LHCN-M2 (cell line): ENCODE results near the gene FTHL17. TPM values are rescaled to one million over a fixed set of nuclear protein-coding genes. Genes with fewer than 3 reads are reported as not detected.

Experiments used
- DNase-seq: peaks from one replicate; pipeline ENCODE4 v3.0.0-alpha.2; 2012; ENCODE audit warnings: low read depth
- polyA plus RNA-seq: library from polyadenylated mRNA; unstranded; fragments of >200 nt; gene quantifications from one replicate; pipeline ENCODE4 v1.2.1, GENCODE V29; 2012; ENCODE audit warnings: missing spikeins
- total RNA-seq: library from RNA; depleted of rRNA; stranded (reverse); fragments of >200 nt; gene quantifications from 2 replicates; pipeline ENCODE4 v1.2.3, GENCODE V29; 2014; rRNA removed

Gene FTHL17
- total RNA-seq: not detected in 2 replicates
- polyA plus RNA-seq: not detected

DNA sequence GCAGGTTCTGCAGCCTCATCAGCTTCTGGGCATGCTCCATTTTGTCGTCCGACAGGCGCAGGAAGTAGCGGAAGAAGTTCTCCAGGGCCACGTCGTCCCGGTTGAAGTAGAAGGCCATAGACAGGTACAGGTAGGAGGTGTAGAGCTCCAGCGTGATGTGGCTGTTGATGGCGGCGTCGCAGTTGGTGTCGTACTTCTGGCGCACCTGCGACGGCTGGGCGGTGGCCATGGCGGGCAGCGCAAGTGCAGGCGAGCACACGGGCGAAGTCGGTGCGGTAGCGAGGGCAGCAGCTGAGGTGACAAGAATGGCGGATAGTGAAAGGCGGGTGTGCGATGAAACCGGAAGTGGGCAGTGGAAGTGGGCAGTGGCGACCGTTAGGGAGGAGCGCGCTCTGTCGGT lies at the start of gene FTHL17:
Gene FTHL17 (minus strand): TSS at position 317 of the 400 bp plus-strand sequence. CDS start 88 bp downstream, at position 229.
- DNase-seq: no peak

DNA sequence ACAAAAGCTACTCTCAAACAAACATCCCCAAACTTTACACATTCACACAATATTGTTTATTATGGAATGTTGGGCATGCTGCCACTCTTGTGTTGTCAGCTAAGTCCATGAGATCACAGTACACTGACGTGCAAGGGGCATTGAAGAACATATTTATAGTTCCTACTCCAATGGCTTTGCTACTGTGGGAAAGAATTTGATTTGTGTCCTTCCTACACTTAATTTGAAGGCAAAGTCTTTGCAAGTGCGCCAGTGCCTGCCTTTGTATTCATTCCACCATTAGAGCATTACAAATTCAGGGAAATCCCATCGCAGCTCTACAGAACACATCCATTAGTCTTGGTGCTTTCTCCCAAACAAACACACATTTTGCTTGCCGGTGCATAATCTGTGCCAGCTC lies 45.4 kb upstream of the FTHL17 start:
- no peak for DNase-seq

DNA sequence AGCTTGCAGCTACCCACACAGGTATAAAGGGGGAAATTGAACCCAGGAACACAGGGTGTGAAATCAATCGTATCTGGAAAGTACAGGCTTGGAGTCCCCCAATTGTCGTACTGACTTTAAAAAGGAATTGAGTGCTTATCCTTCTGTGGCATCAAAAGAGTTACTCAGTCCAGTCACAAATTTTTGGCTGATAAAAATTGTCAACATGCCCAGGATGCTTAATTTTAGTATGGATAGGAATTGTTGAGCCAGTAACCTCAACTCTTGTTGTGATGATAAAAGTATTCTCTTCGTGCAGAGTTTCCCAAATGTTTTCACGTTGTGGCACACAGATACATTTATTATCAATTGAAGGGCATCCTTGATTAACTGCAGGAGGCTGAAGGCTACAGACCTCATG lies 43.6 kb upstream of the FTHL17 start:
- DNase-seq: no peak

DNA sequence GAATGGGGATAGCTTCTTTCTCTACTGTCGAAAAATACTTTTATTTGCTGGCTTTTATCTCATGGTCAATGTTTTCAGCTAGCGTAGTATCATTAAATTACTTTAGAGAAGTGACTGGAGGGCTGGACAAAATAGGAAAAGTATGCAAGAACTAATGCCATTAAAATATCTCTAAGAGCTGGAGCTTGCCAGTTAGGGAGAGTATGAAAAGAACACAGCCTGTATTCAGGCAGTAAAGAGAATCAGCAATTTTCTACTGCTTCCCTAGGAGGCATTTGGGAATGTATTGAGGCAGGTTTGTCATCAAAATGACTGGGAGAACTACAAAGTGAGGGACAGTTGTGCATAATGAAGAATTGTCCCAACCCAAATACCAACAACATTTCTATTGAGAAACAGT lies 43.0 kb upstream of the FTHL17 start:
- DNase-seq: no peak

DNA sequence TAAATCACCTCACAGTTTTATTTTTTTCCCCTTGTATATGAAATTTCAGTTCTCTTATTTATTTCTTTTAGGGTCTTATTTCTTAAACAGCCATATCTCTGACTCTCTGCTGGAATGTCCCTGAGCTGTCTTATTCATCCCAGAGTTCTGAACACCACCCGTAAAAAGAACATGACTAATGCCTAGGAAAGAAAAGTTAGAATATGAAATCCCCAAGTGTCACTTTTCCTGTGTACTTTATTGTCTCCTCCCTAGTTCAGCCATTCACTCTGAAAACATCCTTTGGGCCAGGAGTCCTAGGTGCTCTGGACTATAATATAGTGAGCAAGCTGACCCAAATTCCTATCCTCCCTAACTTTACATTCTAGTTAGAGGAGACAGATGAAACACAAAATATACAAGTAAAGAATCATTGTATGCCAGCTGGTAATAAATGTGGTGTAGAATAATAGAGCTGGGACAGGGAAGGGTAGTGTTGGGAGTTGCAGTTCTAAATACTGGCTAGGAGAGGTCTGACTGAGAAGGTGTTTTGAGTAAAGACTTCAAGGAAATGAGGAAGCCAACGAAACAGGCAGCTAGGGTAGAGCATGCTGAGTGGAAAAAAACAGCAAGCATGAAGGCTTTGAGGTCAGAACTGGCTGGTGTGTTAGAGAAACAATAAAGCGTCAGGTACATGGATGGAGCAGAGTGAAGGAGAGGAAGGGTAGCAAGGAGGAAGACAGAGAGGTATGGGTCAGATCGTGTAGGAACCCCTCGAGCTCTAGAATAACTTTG lies 40.6 kb upstream of the FTHL17 start:
- DNase-seq: peak; percentile 19

DNA sequence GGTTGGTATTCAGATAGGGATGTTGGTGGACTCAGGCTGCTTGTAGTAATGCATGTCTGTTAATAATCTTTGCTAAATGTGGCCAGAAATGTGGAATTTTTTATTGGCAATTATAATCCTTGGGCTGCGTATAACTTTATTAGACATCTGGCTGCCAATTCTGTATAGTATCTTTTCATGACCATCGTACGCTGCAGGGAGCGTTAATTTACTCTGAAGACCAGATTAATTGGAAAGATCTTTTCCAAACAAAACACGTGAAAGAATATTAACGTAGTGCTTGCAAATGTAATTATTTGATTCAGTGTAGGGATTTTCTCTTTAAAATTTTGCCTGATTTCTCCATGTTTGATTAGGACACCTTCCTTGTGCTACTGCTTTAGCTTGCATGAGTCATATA lies 38.8 kb upstream of the FTHL17 start:
- no peak for DNase-seq

DNA sequence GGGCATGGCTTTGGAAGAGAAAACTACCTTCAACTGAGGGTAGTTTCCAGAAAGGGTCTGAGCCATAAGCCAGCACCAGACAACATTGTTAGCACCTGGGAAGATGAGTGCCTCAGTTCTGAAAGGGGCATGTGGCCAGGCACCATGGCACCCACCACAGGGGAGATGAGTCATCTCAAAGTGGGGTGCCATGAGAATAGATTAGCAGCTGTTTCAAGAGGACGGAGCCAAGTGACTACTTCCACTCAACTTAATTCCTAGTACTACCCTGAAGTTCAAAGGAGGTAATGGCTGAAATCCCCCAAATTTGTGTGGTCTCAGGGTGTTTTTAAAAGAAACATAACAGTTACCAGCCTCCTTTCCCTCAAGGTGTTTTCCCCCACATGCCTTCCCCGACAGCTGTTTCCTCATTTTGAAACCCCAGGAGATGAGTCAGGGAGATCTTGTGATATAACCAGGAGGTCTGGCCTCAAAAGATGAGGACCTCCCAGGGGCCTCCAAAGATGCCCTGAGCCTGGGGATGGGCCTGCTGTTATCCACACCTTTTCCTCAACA lies 27.8 kb upstream of the FTHL17 start:
- peak; percentile 14 for DNase-seq

DNA sequence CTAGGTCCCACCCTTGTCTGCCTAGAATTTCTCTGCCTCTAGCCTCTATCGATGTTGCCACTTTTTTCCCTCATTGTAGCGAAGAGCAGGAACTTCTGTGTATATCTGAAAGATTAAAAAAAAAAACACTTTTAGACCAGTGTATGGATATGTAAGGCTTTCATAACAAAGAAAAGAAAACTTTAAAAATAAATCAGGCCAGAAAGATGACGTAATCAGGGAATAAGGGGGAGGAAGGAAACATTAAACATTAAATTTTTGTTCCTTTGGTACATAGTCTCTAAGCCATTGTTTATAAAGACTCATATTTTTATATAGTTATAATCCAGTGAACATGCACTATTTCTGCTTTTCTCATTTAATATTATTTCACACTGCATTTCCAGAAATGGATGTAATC lies 26.2 kb upstream of the FTHL17 start:
- no peak for DNase-seq

DNA sequence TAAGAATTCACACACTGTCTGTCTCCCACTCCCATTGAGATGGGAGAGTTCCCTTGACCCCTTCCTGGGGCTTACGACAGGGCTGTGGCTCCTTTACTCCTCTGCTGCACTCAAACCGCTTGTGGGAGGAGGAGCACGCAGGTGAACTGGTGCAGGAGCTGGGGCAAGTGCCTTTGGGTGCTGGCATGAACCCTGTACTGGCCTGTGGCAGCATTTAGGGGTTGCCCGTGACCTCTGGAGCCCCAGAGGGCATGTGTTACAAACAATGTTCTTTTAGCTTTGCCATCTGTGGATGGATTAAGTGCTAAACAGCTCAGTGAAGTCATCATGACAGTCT lies 21.8 kb upstream of the FTHL17 start:
- no peak for DNase-seq

DNA sequence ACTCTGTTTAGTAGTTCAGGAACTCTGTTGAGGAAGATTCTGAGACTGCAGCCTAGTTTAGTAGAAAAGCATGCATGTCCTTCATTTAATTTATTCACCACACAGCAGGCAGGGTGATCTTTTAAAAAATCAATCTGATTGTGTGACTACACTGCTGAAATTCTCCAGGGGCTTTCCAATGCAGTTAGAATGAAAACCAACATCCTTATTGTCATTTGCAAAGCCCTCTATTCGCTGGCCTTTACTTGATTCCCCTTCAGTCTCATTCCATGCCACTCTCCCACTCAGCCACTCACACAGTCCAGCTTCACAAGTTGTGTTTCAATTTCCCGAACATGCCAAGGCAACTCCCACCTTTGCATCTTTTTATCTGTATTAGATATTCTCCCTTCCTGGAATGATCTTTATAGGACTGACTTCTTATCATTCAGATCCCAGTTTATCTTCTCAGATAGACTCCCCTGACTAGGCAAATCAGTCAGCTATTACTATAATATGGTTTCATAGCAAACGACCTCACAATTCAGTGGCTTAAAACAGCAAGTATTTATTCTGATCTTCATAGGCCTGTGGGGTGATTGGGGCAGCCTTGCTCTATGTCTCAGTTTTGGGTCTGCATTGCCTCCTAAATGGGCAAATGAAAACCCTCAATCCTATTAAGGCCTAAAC lies 21.3 kb upstream of the FTHL17 start:
- DNase-seq: no peak

DNA sequence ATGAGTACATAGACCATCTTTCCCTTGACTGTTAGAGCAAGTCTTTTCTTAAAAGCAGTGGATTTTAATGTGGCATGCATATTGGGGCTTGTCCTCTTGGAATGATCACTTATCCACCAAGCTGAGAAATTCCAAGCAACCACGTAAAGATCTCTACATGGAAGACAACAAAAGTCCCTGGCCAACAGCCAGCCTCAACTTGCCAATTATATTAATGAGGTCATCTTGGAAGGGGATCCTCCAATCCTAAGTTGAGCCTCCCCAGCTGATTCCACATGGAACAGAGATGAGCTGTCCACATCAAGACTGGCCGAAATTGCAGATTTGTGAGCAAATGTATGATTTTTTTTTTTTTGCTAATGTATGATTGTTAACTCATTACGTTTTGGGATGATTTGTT lies 20.6 kb upstream of the FTHL17 start:
- no peak for DNase-seq

DNA sequence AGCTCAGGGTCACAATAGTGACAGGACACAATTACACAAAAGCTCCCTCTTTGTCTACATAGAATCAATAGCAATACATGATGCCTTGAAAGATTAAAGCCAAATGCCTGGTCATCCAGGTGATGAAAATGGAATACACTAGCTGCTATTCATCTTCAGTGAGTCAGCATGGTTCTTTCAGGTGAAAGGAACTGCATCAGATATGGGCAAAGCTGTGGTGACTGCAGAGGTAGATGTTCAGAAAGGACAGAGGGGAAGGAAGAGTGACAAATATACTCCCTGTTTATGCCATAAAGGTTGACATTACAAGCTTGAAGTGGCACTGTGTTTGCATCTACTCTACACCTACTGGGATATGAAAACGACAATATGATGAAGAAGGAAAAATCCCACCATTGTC lies 20.0 kb upstream of the FTHL17 start:
- no peak for DNase-seq

DNA sequence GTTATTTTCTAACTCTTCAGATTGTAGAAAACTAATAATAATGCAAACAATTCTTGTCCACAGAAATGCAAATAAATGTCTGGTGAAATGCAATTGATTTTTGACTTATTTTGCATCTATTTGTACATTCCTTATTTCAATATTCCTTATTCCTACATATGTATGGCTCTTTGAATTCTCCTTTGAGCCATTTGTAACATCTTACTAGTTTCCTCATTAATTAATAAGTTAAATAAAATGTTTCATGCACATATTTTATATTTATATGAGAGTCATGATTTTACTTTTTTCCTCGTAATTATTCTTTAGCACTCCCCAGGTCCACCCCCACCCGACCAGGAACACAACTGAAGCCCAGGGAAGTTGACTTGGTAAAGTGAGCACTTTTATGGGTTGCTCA lies 2.7 kb upstream of the FTHL17 start:
- no peak for DNase-seq

DNA sequence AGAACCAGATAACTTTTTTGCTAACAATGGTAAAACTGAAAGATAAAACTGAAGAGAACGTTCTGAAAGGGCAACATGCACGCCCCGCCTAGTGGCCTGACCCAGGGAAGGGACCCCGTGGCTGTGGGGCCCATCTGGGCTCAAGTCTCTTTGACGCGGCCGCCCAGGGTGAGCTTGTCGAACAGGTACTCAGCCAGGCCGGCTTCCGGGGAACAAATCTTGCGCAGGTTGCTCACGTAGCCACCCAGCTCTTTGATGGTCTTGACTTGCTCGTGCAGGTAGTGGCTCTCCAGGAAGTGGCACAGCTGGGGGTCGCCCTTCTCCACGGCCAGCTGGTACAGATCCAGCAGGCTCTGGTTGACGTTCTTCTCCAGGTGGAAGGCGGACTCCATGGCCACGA lies 579 bp downstream of the FTHL17 start:
- DNase-seq: no peak

DNA sequence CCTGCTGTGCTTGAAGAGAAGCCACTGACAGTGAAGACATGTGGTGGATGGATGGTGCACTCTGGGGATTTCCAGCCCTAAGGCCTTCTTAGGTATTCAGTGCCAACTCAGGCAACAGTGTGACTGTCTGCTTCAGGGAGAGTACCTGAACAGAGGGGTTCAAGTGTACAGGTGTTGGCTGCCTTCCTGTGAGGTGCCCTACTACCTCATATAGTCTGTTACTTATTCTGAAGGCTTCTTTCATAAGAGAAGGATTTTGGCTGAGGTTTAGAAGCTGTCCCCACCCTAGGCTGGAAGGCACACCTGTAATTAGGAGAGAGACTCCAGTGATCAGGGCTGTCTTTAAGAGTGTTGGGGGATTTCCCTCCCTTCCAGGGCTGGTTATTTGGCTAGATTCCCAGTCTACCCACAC lies 1.8 kb downstream of the FTHL17 start:
- no peak for DNase-seq

DNA sequence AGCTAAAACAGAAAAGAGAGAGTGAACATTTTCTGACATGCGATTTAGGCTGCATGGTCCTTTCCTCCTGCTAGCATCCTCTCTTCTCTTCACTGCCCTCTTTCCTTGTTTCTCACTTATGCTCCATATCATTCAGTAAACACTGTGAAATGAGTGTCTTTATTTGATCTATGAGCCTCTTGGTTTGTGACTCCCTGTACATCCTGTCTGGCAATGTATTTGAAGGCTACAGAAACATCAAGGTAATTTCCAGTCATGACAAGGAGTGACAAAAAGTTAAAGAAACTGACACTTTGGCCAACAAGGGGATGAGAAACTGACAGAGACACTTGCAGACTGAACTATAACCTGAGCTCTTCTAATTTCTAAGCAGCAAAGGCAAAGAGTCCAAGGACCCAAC lies 8.7 kb downstream of the FTHL17 start:
- no peak for DNase-seq

DNA sequence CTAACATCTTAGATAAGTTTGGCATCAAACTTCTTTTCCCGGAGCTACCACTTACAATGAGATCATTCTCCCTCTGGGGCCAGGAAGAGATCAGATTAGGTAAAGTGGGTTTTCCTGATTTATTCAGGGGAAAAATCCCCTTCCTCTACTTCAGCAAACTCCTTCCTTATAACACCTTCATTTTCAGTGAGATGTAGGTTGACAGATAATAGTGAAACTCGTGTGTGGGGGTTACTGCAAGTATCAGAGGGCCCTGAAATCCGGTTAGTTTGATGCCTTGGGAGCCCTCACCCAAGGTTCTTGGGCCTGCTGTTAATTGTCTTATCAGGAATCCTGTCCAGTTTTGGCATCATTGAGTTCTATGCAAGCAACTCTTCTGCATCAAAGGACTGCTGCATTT lies 10.8 kb downstream of the FTHL17 start:
- no peak for DNase-seq

DNA sequence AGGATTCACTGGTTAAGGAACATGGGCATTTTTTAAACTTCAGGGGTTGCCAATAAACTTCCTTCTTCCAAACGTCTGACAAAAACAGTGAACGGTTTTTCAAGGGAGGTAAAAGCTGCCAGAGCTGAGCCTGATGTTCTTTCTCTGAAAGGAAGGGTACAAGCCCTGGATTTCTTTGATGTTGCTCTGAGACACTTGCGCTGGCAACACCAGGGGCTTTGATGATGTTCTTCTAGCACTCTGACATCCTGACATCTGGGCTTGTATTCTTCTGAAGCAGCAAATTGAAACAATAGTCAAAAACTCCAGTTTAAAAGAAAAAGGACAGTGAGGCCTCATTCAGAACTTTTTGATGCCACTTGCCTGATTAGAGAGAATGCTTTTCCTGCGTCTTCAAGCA lies 11.8 kb downstream of the FTHL17 start:
- DNase-seq: no peak

DNA sequence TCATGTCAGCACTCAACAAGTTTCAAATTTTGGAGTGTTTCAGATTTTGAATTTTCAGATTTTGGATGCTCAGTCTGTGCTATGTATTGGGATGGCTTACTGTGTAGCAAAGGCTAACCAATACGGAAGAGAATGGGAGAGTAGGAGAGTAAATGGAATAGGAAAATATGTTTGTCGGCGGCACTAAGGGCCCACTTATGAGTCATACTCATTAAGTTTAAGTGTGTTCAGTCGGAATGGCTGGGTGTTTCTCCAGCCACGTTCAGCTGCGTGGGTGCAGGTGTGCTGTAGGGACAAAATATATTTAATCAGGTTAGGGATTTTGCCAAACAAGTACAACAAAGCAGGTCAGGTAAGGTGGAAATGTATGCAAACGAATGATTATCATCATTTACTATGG lies 13.6 kb downstream of the FTHL17 start:
- DNase-seq: no peak

DNA sequence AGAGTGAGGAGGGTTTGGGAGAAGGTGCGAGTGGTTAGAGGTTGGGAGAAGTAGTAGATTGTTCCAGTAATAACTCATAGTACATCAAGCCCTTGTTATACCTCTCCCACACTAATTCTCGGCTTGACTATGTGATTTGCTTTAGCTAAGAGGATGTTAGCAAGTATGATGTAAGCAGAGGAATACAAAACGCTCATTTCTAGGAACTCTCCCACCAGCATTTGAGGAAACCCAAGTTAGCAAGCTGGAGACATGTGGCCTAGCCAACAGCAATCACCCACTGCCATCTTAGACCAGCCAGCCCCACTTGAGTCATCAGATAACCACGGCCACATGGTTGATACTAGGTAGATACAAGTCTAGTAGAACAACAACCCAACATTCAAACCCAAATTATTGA lies 14.2 kb downstream of the FTHL17 start:
- DNase-seq: no peak

DNA sequence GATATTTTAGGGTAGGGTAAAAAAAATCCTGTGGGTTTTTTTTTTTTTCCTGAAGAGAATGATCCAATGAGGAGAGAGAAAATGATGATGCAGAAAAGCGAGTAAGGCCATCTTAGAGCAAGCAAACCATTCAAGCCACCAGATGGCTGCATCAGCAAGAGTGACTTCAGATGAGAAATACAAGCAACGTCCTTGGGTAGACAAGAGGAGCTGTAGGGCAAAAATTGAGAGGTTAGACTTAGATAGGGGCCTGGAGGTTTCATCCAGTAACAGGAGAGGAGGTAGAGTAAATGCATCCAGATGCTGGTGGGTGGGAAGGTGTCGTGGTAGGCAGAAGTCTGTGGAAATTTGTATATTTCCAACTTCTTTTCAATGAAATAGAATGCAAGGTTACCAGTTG lies 14.6 kb downstream of the FTHL17 start:
- no peak for DNase-seq

DNA sequence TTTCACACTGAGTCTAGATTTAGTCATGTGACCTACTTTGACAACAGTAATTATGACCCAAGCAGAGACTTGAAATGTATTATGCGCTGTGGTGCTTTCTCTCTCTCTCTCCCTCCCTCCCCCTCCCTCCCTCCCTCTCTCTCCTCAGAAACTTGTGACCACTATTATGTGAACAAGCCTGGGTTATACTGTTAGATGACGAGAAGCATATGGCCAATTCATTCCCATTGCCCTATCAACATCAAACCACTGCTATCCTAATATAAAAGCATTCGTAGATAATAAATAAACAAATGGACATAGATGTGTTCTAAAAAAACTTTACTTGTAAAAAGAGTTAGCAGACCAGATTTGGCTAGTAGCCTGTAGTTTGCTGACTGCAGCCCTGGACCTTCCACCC lies 18.2 kb downstream of the FTHL17 start:
- no peak for DNase-seq

DNA sequence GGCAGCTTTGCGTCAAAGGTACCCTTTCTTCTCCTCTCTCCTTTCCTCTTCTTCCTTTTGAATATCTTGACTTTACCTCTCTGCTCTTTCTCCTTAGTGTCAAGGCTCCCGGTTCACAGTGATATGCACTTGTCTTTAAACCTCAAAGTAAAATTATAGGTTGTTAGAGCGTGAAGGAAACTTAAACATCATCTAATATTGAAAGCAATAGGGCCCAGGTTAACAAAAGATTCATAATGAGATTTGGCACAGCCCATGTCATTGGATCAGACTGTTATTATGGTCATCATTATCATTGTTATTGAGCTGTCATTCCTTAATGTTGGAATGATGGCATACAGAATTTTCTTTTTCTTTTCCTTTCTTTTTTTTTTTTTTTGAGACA lies 32.5 kb downstream of the FTHL17 start:
- no peak for DNase-seq
